Activated CD8-positive, alpha-beta memory T cell treated with anti-CD3 and anti-CD28 coated beads for 1 hour (primary cell): ENCODE results near the gene UPP1.

Source experiments
- DNase-seq, 2 donors: peaks; one replicate each; pipeline ENCODE4 v3.0.0-alpha.2; 2020; ENCODE audit warnings: low read depth in 1 of 2; ENCODE audit errors: extremely low read depth in 1 of 2

Gene UPP1

DNA sequence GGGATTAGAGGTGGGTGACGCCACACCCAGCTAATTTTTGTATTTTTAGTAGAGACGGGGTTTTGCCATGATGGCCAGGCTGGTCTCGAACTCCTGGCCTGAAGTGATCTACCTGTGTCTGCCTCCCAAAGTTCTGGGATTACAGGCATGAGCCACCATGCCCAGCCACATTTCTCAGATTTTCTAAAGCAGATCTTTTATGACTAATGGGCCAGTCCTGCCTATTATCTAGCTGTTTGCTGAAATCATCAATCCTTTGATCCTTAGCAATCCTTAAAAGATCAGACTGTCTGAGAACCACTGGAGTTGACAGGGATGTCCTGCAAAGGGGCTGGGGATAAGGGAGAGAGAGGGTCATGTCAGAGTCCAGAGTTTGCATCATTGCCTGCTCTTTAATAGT lies 61.0 kb downstream of the UPP1 start:
- DNase-seq: no peak

DNA sequence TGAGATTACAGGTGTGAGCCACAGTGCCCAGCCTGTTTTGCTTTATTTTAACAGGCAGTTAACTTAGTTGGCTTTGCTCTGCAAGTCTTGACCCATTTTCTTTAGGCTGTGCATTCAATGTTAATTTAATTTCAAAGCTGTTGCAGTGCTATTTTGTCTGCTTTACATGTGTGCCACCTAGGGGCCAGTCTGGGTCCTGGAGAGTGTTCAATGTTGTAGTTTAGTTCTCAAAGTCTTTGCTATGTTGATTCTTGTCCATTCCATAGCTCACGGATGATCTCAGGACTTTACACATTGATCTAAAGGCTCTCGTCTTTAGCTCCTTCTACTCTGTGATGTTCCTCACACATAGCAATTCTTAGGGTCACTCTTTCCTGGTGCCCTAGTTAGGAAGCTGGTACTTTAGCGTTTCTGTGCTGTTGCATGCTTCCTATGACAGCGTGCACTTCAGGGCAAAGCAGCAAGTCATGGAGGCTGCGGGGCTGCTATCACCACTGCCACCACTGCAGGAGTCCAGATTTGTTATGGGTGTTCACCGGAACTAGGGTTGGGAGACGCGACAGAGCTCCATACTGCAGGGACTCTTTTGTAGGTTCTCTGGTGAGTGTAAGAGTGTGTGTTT lies 65.8 kb downstream of the UPP1 start:
- DNase-seq: peak in 1 of 2 donors; percentile 3
